Ishikawa (cell line): Measurements from ENCODE around the gene KCNA5.

ENCODE experiments used
- CEBPB ChIP-seq: IDR thresholded peaks from 2 replicates; pipeline ENCODE4 v1.6.1; 2012
- CREB1 ChIP-seq: IDR thresholded peaks from 2 replicates; pipeline ENCODE4 v1.6.1; 2012; ENCODE audit warnings: low read depth
- EGR1 ChIP-seq: IDR thresholded peaks from 2 replicates; pipeline ENCODE4 v1.6.1; 2012
- EP300 ChIP-seq: IDR thresholded peaks from 2 replicates; pipeline ENCODE4 v1.6.1; 2012; ENCODE audit warnings: borderline replicate concordance
- FOXM1 ChIP-seq: IDR thresholded peaks from 2 replicates; pipeline ENCODE4 v1.6.1; 2012; ENCODE audit warnings: low read depth, borderline replicate concordance
- NFIC ChIP-seq: IDR thresholded peaks from 2 replicates; pipeline ENCODE4 v1.6.1; 2012
- RAD21 ChIP-seq: IDR thresholded peaks from 2 replicates; pipeline ENCODE4 v1.6.1; 2012; ENCODE audit warnings: low read depth
- TAF1 ChIP-seq: IDR thresholded peaks from 2 replicates; pipeline ENCODE4 v1.6.1; 2012; ENCODE audit warnings: low read depth, mild to moderate bottlenecking
- TCF12 ChIP-seq: IDR thresholded peaks from 2 replicates; pipeline ENCODE4 v1.6.1; 2012; ENCODE audit warnings: low read depth
- TEAD4 ChIP-seq: IDR thresholded peaks from 2 replicates; pipeline ENCODE4 v1.6.1; 2012
- YY1 ChIP-seq: IDR thresholded peaks from 2 replicates; pipeline ENCODE4 v1.6.1; 2012; ENCODE audit warnings: low read depth
- ZBTB7A ChIP-seq: IDR thresholded peaks from 2 replicates; pipeline ENCODE4 v1.6.1; 2012; ENCODE audit warnings: low read depth
- TF ChIP-seq, protein P1 (sequence below): IDR thresholded peaks from 2 replicates; pipeline ENCODE4 v1.6.1; 2012; ENCODE audit warnings: low read depth, mild to moderate bottlenecking
- TF ChIP-seq, protein P2 (sequence below): IDR thresholded peaks from 2 replicates; pipeline ENCODE4 v1.6.1; 2012
- TF ChIP-seq, protein P3 (sequence below): IDR thresholded peaks from 2 replicates; pipeline ENCODE4 v1.6.1; 2012

Gene KCNA5

DNA sequence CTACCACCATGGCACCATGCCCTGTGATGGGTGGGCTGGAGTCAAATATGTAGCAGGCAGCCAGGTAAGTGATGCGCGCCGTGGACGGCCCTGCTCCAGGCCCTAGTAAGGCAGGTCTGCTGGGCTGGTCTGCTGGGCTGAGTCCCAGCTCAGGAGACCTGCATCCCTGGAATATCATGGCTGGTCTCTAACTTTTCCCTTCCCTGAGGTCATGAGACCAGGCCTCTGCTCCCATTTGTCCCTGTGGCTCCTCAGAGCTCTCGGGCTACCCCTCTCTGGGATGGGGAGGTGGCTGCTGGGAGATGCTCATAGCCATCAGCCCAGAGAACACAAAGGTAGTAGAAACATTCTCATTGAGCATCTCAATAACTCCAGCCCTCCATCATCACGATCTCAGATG is 19.8 kb upstream of the KCNA5 start:
- TF ChIP-seq, protein P1, sequence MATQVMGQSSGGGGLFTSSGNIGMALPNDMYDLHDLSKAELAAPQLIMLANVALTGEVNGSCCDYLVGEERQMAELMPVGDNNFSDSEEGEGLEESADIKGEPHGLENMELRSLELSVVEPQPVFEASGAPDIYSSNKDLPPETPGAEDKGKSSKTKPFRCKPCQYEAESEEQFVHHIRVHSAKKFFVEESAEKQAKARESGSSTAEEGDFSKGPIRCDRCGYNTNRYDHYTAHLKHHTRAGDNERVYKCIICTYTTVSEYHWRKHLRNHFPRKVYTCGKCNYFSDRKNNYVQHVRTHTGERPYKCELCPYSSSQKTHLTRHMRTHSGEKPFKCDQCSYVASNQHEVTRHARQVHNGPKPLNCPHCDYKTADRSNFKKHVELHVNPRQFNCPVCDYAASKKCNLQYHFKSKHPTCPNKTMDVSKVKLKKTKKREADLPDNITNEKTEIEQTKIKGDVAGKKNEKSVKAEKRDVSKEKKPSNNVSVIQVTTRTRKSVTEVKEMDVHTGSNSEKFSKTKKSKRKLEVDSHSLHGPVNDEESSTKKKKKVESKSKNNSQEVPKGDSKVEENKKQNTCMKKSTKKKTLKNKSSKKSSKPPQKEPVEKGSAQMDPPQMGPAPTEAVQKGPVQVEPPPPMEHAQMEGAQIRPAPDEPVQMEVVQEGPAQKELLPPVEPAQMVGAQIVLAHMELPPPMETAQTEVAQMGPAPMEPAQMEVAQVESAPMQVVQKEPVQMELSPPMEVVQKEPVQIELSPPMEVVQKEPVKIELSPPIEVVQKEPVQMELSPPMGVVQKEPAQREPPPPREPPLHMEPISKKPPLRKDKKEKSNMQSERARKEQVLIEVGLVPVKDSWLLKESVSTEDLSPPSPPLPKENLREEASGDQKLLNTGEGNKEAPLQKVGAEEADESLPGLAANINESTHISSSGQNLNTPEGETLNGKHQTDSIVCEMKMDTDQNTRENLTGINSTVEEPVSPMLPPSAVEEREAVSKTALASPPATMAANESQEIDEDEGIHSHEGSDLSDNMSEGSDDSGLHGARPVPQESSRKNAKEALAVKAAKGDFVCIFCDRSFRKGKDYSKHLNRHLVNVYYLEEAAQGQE = no peak
- TF ChIP-seq CEBPB (no peak), YY1 (no peak)
- TF ChIP-seq, protein P2, sequence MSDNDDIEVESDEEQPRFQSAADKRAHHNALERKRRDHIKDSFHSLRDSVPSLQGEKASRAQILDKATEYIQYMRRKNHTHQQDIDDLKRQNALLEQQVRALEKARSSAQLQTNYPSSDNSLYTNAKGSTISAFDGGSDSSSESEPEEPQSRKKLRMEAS = no peak

DNA sequence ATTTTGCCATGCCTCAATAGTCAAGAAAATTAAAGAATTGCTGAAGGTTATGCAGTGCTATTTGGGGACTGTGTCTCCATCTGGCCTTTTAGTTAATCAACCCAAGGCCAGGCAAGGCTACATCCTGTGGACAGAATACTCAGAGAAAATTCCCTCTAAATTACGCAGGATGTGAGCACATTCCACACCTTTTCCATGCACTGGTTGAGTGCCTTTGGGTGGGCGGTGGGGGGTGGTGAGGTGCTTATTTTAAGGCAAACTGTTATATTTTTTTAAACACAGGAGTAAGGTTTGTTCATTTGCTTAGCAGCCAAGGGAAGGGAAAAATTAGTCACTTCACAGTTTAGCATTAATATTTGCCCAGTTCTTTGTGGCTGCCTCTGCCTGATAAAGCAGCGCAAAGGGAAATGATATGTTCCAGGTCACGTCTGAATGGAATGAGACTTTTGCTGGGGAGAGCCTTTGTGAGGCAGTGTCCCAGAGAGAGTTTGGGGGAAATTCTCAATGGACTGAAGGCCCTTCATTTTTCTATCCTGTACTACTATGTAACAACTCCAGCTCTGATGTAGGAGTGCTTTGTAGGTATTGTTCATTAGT is 17.2 kb upstream of the KCNA5 start:
- TF ChIP-seq, protein P3, sequence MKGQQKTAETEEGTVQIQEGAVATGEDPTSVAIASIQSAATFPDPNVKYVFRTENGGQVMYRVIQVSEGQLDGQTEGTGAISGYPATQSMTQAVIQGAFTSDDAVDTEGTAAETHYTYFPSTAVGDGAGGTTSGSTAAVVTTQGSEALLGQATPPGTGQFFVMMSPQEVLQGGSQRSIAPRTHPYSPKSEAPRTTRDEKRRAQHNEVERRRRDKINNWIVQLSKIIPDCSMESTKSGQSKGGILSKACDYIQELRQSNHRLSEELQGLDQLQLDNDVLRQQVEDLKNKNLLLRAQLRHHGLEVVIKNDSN = no peak
- TF ChIP-seq TEAD4 (no peak), NFIC (no peak), TCF12 (no peak), EP300 (no peak), FOXM1 (no peak), CREB1 (no peak), YY1 (no peak), CEBPB (no peak), ZBTB7A (no peak), EGR1 (no peak), RAD21 (no peak), TAF1 (no peak)
- TF ChIP-seq, protein P1 = no peak
- TF ChIP-seq, protein P2 = no peak

DNA sequence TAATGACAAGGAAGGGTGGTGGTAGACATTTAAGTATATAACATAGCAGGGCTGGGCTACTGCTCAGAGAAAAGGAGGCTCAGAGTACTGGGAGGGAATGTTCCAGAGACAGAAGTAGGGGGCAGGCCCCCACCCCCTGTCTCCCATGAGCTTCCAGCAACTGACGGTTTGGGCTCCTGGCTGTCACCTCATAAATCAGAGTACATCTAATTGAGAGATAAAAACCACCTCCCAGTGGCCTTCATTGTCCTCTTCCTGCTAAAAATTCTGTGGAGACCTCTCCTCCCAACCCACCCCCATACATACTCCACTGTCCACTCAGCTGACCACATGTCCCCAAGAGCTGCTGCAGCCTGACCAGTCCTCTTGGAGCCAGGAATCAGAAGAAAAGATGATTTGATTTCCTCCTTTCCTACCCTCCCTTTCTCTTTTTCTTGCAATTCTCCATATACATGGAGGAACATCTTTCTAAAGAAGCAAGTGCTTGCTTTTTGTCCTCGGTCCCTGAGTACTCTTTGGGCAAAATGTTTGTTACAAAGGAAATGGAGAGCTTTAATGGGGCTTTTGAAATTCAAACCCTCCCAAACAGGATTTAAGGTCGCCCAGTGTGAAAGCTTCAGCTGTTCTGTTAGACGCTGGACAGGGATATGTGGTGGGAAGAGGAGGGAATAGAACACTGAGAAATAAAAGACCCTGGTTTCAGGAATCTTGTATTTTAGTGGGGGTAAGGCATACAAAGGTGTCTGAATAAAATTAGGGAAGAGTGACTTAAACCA is 16.4 kb upstream of the KCNA5 start:
- TF ChIP-seq CREB1 (no peak), FOXM1 (no peak), TAF1 (no peak), ZBTB7A (no peak), TCF12 (no peak), YY1 (no peak), RAD21 (no peak), EGR1 (no peak), CEBPB (no peak), TEAD4 (no peak), EP300 (no peak)
- TF ChIP-seq, protein P3 = no peak
- TF ChIP-seq, protein P1 = no peak
- TF ChIP-seq, protein P2 = no peak

DNA sequence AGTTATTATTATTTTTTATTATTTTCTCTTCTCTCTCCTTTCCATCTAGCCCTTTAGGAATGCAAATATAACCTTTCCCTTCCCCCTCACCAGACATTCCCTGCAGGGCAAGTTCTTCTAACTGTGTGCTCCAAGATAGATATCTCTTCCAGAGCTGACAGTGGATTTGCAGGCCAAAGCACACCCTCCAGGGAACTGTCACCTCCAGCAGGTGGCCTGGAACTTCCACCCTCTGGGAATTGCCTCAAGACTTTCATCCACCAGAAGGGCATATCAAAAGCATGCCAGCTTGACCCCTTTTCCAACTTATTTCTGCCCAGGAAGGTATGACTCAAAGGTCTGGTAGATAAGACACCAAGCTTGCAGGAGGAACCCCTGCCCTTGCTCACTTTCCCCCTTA is 13.6 kb upstream of the KCNA5 start:
- TF ChIP-seq NFIC (no peak), FOXM1 (no peak), YY1 (no peak), EGR1 (no peak), TAF1 (no peak), EP300 (no peak), CREB1 (no peak), TEAD4 (no peak), CEBPB (no peak), ZBTB7A (no peak), RAD21 (no peak), TCF12 (no peak)
- TF ChIP-seq, protein P1 = no peak
- TF ChIP-seq, protein P2 = no peak
- TF ChIP-seq, protein P3 = no peak
